GM21447 (cell line): ENCODE results near the gene NEAT1.

Experiments used
- ATAC-seq: cut with Tn5 transposase; IDR thresholded peaks from one replicate; pipeline ENCODE4 v1.9.1; 2021; ENCODE audit not compliant: unreplicated experiment

Gene NEAT1

GRCh38 chr11:65422633-65423515 is at the start of gene NEAT1:
TSS of gene NEAT1 (plus strand) at chr11:65422798.
- ATAC-seq, result no peak

- ATAC-seq, result no peak
Measured at GRCh38 chr11:65373839-65374580, 48.6 kb upstream of the NEAT1 start.

GRCh38 chr11:65375012-65375411 is 47.6 kb upstream of the NEAT1 start:
- no peak for ATAC-seq

GRCh38 chr11:65376138-65376713 is 46.4 kb upstream of the NEAT1 start:
- no peak for ATAC-seq

- ATAC-seq, result no peak
Measured at GRCh38 chr11:65377036-65377435, 45.6 kb upstream of the NEAT1 start.

- ATAC-seq, result no peak
Measured at GRCh38 chr11:65377777-65378176, 44.8 kb upstream of the NEAT1 start.

- ATAC-seq, result no peak
Measured at GRCh38 chr11:65378208-65378927, 44.2 kb upstream of the NEAT1 start.

- ATAC-seq, result no peak
Measured at GRCh38 chr11:65378928-65379638, 43.5 kb upstream of the NEAT1 start.

GRCh38 chr11:65379698-65380459 is 42.7 kb upstream of the NEAT1 start:
- ATAC-seq, result no peak

- no peak for ATAC-seq
Measured at GRCh38 chr11:65380460-65381119, 42.0 kb upstream of the NEAT1 start.

GRCh38 chr11:65381716-65382032 is 40.9 kb upstream of the NEAT1 start:
- ATAC-seq, result peak; percentile 1

GRCh38 chr11:65382033-65382803 is 40.4 kb upstream of the NEAT1 start, which contains the start of gene SLC25A45:
TSS of gene SLC25A45 (minus strand) at chr11:65382646. CDS start at chr11:65381951, 695 bp downstream.
- peak; percentile 57 for ATAC-seq

GRCh38 chr11:65382804-65383368 is 39.7 kb upstream of the NEAT1 start:
- no peak for ATAC-seq

- no peak for ATAC-seq
Measured at GRCh38 chr11:65383778-65384177, 38.8 kb upstream of the NEAT1 start.

- no peak for ATAC-seq
Measured at GRCh38 chr11:65384301-65384889, 38.2 kb upstream of the NEAT1 start.

GRCh38 chr11:65386307-65387140 is 36.1 kb upstream of the NEAT1 start, which contains the start of gene FRMD8:
TSS of gene FRMD8 (plus strand) at chr11:65386637. CDS start at chr11:65387037, 400 bp downstream.
- no peak for ATAC-seq

- ATAC-seq, result no peak
Measured at GRCh38 chr11:65388731-65389130, 33.9 kb upstream of the NEAT1 start.
